Ovary (tissue), 9 donors: ENCODE measurements around the gene BBS9. TPM values are rescaled to one million over a fixed set of nuclear protein-coding genes. Genes with fewer than 3 reads are reported as not detected.

Experiments used
- DNase-seq, 5 donors: peaks; one replicate each; pipeline ENCODE4 v3.0.0-alpha.2; 2019 to 2020
- H3K27ac ChIP-seq, 2 donors: fragments of 200-600 bp; one replicate each; pipeline versions ENCODE4 v1.5.1 to v1.8.0; 2019 to 2022
- H3K27me3 ChIP-seq: fragments of 200-600 bp; one replicate; pipeline ENCODE4 v1.8.0; 2022
- H3K36me3 ChIP-seq: fragments of 200-600 bp; sonication (generic); one replicate; pipeline ENCODE4 v1.5.1; 2019
- H3K4me1 ChIP-seq: one replicate; pipeline ENCODE4 v1.8.1; 2013; ENCODE audit warnings: mild to moderate bottlenecking, moderate library complexity; ENCODE audit not compliant: insufficient read depth
- H3K4me3 ChIP-seq: fragments of 200-600 bp; sonication (generic); one replicate; pipeline ENCODE4 v1.5.1; 2017
- H3K9me3 ChIP-seq, 2 donors: fragments of 200-600 bp in 1 of 2; sonication (generic) in 1 of 2; one replicate each; pipeline versions ENCODE4 v1.5.1 to v1.8.1; 2013 to 2019; ENCODE audit warnings: mild to moderate bottlenecking in 1 of 2, moderate library complexity in 1 of 2
- EP300 ChIP-seq: sonication (generic); formaldehyde crosslinking; IDR thresholded peaks from one replicate; pipeline ENCODE4 v1.6.1; 2017; ENCODE audit warnings: antibody characterized with exemption
- POLR2A ChIP-seq: fragments of 450-650 bp; IDR thresholded peaks from one replicate; pipeline ENCODE4 v1.6.1; 2017; ENCODE audit warnings: antibody characterized with exemption, mild to moderate bottlenecking, moderate library complexity
- WGBS, 3 donors: extraction: QIAGEN DNeasy Blood & Tissue Kit in 1 of 3; methylation state at CpG; one replicate each; pipeline versions ENCODE4 v1.1.5 to v1.1.7; 2013 to 2017; 5-methylcytosine and 5-hydroxymethylcytosine counted together
- intact Hi-C, 4 donors: fragments of 100-400 bp; cut with DNase I; formaldehyde crosslinking; loops; one replicate each; pipeline versions ENCODE4 v1.11.0 to v1.15.1; 2022 to 2023
- polyA plus RNA-seq, 2 donors: library from polyadenylated mRNA; stranded (reverse); fragments of 200-250 nt in 1 of 2; fragments of 350-450 nt in 1 of 2; fragmentation: Illumina TruSeq in 1 of 2; extraction: RNeasy Lipid Tissue Mini Kit (QIAGEN cat#74804) in 1 of 2; gene quantifications; one replicate each; pipeline ENCODE4 v1.2.3, GENCODE V29; 2013 to 2014
- total RNA-seq, 7 donors: library from RNA; depleted of rRNA in 2 of 7; stranded (reverse); fragments of >200 nt in 2 of 7; fragmentation: NEBNext Ultra II Directional in 3 of 7; extraction: Animal tissue kit (Norgen Biotek cat#: 25700) in 3 of 7; gene quantifications; one replicate each; pipeline versions ENCODE4 v1.1.0 to v1.2.4, GENCODE V29; 2016 to 2023
- TF ChIP-seq, protein P1 (sequence below), 3 donors: fragments of 450-650 bp in 2 of 3; fragments of 200-600 bp in 1 of 3; IDR thresholded peaks; one replicate each; pipeline versions ENCODE4 v1.5.1 to v1.8.0; 2016 to 2022; ENCODE audit warnings: antibody characterized with exemption in 3 of 3, mild to moderate bottlenecking in 1 of 3
- donor health status: DM: no; HTN: no; CAD: no; lungs with moderate emphysema.
- donor health status: DM: no; HTN: no; CAD: no.
- donor health status: Bipolar disorder and iron deficiency.
- donor health status: DM: yes; HTN: yes; CAD: no.
- donor health status: DM: no; HTN: no; CAD: no.
- donor health status: DM: yes; HTN: yes; CAD: no.

The BBS9 gene
- total and polyA plus RNA-seq, 9 donors: 8.1 to 42.0 (median 29.7) TPM

DNA sequence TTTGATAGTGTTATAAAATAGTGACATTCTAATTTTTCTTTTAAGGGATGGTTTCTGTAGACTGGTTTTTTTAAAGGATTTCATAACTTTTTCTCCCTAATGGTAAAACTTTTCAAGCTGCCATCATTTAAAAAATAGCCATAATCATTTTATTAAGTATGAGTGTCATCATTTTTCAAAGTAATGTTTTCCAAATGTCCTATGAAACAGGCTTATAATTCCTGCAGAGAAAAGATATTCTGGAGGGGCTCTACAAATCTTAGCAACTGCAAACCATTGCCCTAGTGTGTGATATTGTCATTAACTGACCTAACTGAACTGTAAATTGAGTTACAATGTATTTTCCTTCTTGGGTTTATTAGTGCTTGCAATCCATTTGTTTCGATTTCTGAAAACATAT is 226.0 kb downstream of the BBS9 start:
- TF ChIP-seq EP300 (no peak), POLR2A (no peak)
- TF ChIP-seq, protein P1, sequence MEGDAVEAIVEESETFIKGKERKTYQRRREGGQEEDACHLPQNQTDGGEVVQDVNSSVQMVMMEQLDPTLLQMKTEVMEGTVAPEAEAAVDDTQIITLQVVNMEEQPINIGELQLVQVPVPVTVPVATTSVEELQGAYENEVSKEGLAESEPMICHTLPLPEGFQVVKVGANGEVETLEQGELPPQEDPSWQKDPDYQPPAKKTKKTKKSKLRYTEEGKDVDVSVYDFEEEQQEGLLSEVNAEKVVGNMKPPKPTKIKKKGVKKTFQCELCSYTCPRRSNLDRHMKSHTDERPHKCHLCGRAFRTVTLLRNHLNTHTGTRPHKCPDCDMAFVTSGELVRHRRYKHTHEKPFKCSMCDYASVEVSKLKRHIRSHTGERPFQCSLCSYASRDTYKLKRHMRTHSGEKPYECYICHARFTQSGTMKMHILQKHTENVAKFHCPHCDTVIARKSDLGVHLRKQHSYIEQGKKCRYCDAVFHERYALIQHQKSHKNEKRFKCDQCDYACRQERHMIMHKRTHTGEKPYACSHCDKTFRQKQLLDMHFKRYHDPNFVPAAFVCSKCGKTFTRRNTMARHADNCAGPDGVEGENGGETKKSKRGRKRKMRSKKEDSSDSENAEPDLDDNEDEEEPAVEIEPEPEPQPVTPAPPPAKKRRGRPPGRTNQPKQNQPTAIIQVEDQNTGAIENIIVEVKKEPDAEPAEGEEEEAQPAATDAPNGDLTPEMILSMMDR (IDR thresholded peaks at IDR 0.05): no peak
- Histone ChIP-seq H3K4me1 (no peaks in the 10 kb centered on the region), H3K36me3 (no peaks in the 10 kb centered on the region), H3K4me3 (no peak overlapping the region), H3K27ac (no peak overlapping the region), H3K27me3 (no peaks in the 10 kb centered on the region), H3K9me3 (no peaks in the 10 kb centered on the region)
- intact Hi-C loops: no loop called here
- no peak for DNase-seq
- 98 to 100% (median 98%) methylated on average over 1 of the region's 1 CpG for WGBS, 3 donors

DNA sequence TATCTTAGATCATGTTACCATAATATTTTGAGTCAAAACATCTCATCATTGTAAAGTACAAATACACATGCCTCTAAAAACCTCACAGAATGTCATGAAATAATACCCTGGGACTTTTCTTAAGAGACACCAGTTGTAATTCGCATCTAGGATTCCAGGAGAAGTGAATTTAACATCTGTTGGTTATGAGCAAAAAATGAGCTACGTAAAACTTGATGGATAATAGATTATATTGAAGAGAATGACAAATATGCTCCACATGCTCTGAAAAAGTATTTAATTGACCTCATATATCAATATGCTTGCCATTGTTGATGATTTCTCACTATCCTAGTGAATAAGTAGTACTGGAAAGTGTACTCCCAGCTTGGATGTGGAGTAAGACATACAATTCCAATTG is 227.0 kb downstream of the BBS9 start:
- Histone ChIP-seq H3K27ac (no peak overlapping the region), H3K27me3 (no peaks in the 10 kb centered on the region), H3K4me3 (no peak overlapping the region), H3K9me3 (no peaks in the 10 kb centered on the region), H3K36me3 (no peaks in the 10 kb centered on the region), H3K4me1 (no peaks in the 10 kb centered on the region)
- 94 to 100% (median 98%) methylated on average over 2 of the region's 2 CpGs for WGBS, 3 donors
- TF ChIP-seq POLR2A (no peak), EP300 (no peak)
- TF ChIP-seq, protein P1 (IDR thresholded peaks at IDR 0.05): no peak
- intact Hi-C loops: no loop called here
- no peak for DNase-seq

DNA sequence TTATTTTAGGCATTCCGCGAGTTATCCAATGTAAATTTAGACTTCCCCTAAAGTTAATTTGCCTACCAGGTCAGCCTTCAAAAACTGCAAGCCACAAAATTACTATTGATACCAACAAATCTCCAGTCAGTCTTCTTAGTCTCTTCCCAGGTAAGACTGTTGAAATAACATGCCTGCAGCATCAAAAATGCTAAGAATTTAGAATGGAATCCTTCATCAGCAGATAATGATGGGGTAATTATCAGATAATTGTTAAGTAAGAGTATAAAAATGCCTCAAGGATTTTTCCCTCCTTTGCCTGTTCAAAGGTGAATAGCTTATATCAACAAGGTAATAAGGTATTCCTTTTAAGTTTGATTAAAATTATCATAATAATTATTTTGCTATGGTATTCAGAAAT is 228.5 kb downstream of the BBS9 start:
- no peaks in the 10 kb centered on the region for H3K27me3 ChIP-seq
- no peak overlapping the region for H3K27ac ChIP-seq
- no peaks in the 10 kb centered on the region for H3K4me1 ChIP-seq
- 92 to 97% (median 96%) methylated on average over 2 of the region's 2 CpGs for WGBS, 3 donors
- no peak for DNase-seq
- no peak overlapping the region for H3K4me3 ChIP-seq
- intact Hi-C loops: no loop called here
- TF ChIP-seq, protein P1 (IDR thresholded peaks at IDR 0.05): no peak
- TF ChIP-seq POLR2A (no peak), EP300 (no peak)
- H3K9me3 ChIP-seq: no peaks in the 10 kb centered on the region
- no peaks in the 10 kb centered on the region for H3K36me3 ChIP-seq

DNA sequence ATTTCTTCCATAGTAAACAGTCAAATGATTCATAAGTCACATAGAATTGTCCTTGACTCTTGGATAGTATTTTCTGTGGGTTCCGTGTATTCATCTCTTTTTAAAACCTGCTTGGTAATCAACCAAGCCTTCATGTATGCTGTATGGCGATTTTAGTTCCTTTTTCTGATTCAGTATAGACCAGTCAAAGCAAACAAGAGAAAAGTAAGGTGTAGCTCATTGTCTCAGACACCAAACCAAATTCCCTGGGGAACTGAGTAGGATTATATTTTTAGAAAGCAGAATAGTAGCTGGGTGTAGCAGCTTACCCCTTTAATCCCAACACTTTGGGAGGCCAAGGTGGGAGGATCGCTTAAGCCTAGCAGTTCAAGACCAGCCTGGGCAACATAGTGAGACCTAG is 240.5 kb downstream of the BBS9 start:
- no peak overlapping the region for H3K4me3 ChIP-seq
- intact Hi-C loops: no loop called here
- DNase-seq: no peak
- TF ChIP-seq, protein P1 (IDR thresholded peaks at IDR 0.05): no peak
- TF ChIP-seq EP300 (no peak), POLR2A (no peak)
- no peaks in the 10 kb centered on the region for H3K27me3 ChIP-seq
- H3K27ac ChIP-seq: no peak overlapping the region
- H3K36me3 ChIP-seq: no peaks in the 10 kb centered on the region
- no peaks in the 10 kb centered on the region for H3K4me1 ChIP-seq
- no peaks in the 10 kb centered on the region for H3K9me3 ChIP-seq
- WGBS, 3 donors: 92 to 95% (median 93%) methylated on average over 3 of the region's 3 CpGs

DNA sequence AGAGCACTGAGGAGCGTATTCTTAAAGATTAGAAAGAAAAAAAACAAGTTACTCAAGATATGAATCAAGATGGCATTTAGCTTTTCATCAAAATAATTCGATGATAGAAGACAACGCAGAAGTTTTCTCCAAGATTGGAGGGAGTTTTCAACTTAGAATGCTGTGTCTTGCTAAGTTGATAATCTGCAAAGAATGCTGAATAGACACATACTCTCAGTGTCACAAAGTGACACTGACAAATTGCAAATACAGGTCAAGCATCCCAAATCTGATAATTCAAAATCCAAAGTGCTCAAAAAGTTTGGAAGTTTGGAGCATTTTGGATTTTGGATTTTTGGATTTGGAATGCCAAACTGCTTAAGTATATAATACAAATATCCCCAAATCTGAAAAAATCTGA is 243.8 kb downstream of the BBS9 start:
- no peak for DNase-seq
- TF ChIP-seq, protein P1 (IDR thresholded peaks at IDR 0.05): no peak
- TF ChIP-seq EP300 (no peak), POLR2A (no peak)
- intact Hi-C loops: no loop called here
- Histone ChIP-seq H3K9me3 (no peaks in the 10 kb centered on the region), H3K27me3 (no peaks in the 10 kb centered on the region), H3K4me1 (no peaks in the 10 kb centered on the region), H3K36me3 (no peaks in the 10 kb centered on the region), H3K4me3 (no peak overlapping the region), H3K27ac (no peak overlapping the region)
- WGBS, 3 donors: 93 to 97% (median 95%) methylated on average over 3 of the region's 3 CpGs
